Activated CD4-positive, alpha-beta T cell treated with anti-CD3 and anti-CD28 coated beads for 1 hour (primary cell): Measurements from ENCODE around the gene CMC1.
"Not testable (repeated sequence)": the region's sequence is repeated elsewhere in the genome, so short reads cannot be mapped to it uniquely, and the experiment has no call there.

Source experiments
- DNase-seq: peaks from one replicate; pipeline ENCODE4 v3.0.0-alpha.2; 2020

Gene CMC1

DNA sequence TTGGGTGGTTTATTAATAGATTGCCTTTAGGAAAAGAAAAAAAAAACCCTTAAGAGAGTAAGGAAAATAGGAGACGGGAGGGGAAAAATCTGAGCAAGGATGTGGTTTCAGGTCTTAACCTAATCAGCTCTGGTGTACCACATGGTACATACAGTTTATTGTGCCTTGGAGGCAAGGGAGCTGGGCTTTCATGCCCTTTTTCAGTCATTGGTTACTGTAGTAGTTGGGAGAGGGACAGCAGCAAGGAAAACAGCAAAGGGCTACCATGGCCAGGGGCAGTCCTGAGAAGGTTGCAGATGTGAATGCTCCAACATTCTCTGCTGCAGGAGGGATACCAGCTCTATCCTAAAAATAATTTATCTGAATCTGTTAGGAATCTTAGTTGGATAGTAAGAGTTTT is 5.9 kb downstream of the CMC1 start:
- DNase-seq: no peak

DNA sequence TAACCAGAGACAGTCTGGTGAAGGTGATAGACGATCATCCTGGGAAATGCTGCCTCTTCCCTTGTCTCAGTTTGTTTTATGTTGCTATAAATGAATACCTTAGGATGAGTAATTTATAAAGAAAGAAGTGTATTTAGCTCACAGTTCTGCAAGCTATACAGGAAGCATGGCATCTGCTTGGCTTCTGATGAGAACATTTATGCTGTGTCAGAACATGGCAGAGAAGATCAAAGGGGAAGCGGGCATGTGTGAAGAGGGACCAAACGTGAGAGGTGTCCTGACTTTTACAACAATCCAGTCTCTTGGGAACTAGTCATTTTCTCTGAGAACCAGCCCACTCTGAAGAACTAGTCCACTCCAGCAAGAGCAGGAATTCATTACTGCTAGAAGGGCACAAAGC is 9.6 kb downstream of the CMC1 start:
- DNase-seq: no peak

DNA sequence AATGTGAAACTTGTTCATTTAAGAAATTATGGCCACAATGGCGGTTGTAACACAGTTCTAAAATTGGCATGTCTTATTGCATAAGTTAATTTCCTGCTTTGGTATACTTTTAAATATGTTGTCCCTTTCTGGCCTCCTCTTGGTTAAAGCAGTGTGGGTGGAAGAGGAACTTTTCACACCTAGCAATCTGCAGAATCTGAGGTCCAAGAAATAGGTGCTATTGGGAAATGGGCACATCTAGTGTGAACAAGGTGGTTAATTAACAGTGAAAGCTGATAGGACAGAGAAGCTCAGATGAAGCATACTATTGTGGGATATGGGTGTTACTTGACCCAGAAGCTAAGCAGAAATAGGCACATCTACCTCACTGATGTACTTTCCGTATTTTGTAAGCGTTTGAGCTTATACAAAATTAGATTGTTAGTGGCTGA is 10.6 kb downstream of the CMC1 start:
- no peak for DNase-seq

DNA sequence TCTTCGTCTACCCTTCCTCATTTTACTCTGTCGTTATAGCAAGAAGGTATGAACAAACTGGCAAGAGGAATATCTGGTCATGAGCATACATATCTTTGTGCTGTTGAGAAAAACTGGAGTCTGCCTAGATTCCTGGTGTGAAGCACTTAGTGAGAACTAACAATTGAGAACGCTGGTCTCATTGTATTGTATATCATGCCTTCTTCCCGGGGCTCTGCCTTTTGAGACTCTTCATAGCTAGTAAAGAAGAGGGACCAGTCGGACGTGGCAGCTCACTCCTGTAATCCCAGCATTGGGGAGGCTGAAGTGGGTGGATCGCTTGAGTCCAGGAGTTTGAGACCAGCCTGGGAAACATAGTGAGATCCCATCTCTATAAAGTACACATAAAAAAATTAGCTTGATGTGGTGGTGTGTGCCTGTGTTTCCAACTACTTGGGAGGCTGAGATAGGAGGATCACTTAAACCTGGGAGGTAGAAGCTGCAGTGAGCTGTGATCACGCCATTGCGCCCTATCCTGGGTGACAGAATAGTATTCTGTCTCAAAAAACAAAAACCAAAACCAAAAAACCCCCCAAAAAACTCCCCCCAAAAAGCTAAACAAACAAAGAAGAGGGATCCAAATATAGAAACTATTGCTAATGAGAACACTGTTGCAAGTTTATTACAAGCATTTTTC is 11.8 kb downstream of the CMC1 start:
- DNase-seq: no peak

DNA sequence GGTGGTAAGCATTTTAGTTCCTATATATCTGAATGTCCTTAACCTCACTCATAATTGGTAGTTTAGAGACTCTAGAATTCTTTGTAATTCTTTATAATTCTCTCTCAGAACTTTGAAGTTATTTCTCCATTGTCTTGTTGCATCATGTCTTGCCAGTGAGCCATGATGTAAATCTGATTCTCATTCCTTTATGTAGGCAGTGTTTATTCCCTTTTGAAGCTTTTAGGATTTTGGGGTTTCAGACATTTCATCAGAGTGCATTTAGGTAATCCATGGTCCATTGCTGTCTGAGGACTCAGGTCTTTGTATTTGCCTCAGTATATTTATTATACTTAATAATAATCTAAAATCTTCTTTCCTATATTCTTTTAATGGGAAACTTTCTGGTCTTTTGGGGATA is 20.6 kb downstream of the CMC1 start:
- no peak for DNase-seq

DNA sequence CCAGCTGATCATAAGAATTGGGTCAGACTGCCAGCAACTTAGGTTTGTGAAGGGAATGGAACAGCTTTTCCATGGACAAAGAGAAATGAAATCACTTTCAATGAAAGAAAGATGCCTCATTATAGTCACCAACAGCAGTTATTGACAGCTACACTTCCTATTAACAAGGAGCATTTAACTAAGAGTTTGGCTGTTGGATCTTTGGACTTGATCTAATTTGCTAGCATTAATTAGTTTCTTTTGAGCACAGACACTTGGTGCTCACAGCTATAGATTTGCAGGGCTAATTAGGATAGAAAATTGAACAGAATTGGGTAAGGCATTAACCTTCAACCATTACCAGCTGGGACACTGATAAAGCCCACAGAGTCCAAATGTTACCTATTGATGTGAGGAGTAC is 24.2 kb downstream of the CMC1 start:
- no peak for DNase-seq

DNA sequence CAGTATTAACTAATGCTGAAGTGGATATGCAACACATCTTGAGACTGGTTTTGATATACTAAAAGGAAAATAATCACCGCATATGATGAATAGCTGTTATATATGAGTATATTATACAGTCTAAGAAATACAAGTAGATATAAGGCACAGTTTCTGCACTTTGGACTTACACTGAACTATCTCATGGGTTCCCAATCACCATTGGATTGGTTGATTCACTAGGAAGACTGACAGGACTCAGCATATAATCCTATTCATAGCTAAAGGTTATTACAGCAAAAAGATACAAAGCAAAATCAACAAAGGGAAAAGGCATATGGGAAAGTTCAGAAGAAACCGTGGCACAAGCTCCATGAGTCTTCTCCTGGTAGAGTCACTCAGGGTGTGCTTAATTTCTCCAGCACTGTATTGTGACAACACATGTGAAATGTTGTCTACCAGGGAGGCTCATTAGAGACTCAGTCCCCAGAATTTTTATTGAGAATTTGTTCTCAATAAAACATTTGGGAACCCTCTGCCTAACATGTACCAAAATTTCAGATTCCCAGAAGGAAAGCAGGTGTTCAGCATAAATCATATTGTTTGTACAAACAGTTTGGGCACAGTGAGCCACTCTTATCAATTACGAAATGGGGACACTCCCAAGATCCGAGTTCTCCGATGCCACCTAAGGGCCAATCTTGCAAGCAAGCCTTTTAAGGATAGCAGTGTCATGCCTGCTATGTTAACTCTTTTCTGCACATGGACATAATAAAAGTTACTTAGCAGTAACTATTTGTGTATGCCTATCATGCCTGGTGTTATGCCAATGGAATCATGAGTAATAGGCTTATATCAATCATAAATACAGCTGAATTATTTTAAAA is 26.8 kb downstream of the CMC1 start:
- DNase-seq: no peak

DNA sequence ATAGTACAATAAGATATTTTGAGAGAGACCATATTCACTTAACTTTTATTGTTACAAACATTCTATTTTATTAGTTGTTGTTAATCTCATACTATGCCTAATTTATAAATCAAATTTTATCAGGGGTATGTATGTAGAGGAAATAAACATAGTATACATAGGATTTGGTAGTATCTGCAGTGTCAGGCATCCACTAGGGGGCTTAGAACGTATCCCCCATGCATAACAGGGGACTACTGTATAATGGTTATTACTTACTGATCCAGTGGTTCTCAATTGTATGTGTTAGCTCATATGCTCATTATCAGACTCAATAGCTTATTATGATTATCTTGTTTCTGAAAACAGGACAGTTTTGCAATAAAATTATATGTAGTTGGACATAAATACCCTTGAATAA is 27.6 kb downstream of the CMC1 start:
- no peak for DNase-seq

DNA sequence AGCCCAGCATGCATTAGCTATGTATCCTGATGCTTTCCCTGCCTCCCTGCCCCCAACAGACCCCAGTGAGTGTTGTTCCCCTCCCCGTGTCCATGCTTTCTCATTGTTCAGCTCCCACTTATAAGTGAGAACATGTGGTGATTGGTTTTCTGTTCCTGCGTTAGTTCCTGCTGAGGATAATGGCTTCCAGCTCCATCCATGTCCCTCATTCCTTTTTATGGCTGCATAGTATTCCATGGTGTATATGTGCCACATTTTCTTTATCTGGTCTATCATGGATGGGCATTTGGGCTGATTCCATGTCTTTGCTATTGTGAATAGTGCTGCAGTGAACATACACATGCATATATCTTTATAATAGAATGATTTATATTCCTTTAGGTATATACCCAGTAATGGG is 28.5 kb downstream of the CMC1 start:
- not testable (repeated sequence) for DNase-seq

DNA sequence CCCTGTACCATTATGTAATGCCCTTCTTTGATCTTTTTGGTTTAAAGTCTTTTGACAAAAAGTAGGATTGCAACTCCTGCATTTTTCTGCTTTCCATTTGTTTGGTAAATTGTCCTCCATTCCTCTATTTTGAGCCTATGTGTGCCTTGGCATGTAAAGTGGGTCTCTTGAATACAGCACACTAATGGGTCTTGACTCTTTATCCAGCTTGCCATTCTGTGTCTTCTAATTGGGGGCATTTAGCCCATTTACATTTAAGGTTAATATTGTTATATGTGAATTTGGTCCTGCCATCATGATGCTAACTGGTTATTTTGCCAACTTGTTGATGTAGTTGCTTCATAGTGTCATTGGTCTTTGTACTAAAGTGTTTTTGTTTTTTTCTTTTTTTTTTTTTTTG is 32.4 kb downstream of the CMC1 start:
- DNase-seq: no peak

DNA sequence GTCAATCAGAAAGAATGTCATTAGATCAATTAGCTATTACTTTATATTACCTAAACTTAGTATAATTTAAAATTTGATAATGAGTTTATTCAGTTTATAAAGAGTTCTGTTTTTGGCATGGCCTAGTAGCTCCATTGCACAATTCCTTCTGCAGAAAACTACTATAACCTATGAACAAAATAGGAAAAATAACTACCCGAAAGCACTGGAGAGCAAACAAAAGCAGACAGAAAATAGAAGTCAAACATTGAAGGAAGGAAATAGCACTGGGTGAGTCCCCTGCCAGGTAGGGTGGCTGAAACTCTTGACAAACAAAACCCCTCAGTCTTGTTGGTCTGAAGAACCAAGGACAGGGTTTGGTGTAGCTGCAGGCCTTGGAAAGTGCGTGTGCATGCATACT is 37.5 kb downstream of the CMC1 start:
- no peak for DNase-seq

DNA sequence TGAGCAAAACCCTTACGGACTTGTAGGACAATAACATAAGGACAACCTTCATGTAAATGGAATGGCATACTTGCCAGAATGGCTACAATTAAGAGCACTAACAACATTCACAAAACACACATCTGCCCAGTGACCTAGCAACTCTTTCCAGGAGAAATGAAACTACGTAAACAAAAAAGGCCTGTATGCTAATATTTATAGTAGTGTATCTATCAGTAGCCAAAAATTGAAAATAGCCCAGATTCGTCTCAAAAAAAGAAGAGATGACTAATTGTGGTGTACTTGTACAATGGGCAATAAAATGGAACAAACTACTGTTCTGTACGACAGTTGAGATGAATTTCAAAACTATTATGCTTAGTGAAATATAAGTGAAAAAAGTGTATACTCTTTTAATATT is 38.4 kb downstream of the CMC1 start:
- DNase-seq: no peak

DNA sequence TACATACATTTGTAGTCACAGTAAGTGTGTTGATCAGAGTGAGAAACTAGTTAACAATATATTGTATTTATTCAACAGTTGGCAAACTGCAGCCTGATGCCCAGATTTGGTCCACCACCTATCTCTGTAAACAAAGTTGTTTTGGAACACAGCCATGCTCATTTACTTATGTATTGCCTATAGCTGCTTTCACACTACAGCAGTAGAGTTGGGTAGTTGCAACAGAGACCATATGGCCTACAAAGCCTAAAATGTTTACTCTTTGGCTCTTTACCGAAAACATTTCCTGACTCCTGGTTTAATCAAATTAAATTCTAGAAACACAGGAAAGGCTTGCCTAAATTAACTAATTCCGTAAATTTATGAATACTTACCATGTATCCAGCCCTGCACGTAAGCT is 39.4 kb downstream of the CMC1 start:
- no peak for DNase-seq

DNA sequence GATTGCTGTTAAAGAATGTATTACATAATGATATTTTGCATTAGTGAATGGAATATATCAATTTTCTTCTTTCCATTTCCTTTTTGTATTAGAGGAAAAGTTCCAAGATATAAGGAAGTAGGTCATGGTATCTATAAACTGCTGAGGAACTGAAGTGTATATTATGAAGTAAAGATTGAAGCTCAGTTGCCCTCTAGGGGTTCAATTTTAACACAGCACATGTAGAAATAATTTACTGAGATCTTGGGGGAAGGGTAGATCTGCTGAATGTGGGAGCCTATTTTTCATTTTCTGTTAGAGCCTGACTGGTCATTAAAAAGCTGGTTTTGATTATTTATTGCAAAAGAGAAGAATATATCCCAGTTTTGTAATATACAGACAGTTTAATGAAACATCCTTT is 45.2 kb downstream of the CMC1 start:
- DNase-seq: no peak

DNA sequence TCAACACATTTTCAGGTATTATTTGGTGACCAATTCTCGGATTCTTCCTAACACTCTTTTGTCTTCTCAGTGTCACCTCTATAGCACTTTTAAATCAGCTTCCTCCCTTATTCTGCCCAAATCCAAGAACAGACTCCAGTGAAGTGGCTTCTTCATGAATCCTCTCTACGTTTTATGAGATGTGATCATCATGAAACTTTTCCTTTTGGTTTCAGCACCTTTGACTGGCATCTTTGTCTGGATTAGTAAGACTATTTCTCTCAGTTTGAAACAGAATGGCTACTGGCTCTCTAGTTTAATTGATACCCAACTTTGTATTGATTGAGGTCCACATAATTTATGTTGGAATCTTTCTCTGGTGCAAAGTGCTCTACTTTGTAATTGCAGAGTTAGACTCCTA is 45.6 kb downstream of the CMC1 start:
- DNase-seq: no peak

DNA sequence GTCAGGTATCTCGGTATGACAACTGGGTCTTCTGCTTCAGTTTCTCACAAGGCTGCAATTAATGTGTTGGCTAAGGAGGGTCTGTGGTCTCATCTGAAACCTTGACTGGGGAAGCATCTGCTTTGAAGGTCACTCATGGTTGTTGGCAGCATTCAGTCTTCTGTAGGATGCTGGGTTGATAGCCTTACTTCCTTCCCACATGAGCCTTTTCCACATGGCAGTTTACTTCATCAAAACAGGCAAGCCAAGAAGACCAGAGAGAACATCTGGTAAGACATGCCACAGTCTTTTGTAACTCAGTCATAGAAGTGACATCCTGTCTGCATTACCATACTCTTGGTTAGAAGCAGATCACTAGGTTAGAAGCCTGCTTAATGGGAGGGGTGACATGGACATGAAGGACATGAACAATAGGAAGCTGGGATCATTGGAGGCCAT is 49.5 kb downstream of the CMC1 start:
- DNase-seq: no peak

DNA sequence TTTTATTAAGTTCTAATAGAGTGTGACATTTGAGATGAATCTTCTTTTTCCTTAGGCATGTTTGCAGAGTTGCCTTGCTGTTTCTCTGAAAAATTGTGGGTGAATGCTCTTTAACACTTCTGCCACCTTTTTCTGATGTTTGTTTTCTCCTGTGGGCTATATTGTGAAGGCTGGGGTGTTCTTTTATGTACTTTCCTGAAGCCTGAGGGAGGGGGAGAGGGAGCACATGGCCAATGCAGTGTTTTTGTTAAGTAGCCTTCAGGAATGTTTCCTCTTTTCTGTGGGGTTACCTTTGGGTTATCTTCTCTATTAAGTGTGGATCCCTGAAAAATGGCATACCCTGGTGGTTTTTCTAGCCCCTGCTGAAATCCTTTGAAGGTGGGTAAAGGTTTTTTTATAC is 50.2 kb downstream of the CMC1 start:
- DNase-seq: no peak

DNA sequence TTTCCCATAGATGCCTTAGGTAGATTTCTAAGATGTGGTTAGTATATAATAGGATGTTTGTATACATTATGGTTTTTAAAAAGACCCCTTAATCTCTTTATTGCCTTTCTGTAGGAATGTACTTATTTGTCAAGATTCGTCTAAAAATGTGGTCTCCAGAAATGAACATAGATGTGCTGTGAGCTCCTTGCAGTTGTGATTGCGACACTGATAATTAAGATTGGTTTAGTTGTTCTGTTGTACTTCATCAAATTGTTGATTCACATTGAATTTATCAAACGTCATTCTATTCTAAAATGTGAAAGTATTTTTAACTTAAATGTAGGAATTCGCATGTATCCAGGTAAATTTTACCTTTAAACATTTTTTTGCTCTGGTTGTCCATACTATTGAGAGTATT is 51.2 kb downstream of the CMC1 start:
- DNase-seq: no peak

DNA sequence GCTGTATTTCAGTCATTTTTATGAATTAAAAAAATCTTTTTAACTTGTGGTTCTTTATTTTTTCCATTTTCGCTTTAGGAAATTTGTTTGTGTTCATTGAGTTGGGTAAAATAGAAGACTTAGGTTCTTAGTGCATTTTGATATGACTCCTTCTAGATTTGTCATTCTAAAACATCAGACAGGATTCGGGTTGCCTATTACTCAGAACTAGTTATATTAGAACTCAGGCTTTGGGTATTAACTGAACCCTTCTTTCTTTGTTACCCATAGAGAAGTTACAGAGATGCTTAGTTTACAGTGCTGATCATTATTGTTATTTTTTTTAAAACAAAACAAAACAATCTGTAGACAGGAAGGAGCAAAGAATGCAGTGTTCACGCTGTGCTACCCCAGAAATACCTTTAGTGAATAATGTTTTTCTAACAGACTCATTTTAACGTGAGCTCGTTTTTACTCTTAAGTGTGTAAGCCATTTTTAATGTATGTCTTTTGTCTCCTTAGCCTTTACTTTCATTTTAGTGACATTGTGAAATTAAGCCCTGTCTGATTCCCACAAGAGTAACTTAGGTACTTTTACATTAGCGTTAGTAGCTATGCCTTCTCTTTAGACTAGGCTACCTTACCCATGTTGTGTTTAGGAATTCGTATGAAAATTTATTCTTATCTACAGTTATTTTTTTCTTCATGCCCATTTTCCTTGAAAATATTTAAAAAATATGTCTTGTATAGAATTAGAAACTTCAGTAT is 53.4 kb downstream of the CMC1 start:
- no peak for DNase-seq

DNA sequence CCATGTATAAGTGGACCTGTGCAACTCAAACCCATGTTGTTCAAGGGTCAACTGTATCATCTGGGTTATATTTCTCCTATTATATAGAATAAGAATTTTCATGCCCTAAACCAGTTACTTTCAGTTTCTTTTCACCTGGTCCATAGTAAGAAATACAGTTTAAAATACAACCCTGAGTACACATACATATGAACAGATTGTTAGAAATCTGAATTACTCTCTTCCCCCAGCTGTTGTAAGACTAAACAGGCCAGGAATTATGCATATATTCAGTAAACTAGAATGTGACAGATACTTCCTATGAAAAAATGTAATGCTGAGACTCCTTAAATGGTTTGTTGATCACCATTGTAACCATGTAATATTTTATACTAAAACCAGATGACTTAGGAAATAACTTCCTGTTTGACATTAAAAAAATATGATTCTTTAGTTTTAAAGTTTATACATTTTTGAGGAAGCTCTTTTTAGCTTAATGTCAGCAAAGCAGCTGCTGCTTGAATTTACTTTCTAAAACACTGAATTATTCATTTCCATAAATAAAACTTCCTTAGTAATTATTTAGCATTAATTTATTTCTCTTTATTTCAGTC is 54.6 kb downstream of the CMC1 start:
- no peak for DNase-seq

DNA sequence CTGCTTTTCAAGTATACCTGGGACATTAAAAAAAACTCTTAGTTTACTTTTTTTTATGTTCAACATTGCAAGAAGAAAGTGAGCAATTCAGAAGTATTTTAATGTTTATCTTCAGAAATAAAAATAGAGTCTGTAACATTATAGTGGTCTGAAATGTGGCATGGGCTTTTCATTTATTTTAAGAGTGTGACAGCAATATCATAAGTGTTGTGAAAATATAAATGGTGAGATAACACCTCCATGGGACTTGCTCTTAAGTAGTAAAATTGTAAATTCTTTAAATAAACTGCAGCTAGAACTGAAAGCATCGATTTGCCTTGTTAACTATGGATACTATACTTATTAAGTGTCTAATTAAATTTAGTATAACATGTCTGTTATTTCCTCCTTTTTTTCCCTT is 58.3 kb downstream of the CMC1 start:
- DNase-seq: no peak

DNA sequence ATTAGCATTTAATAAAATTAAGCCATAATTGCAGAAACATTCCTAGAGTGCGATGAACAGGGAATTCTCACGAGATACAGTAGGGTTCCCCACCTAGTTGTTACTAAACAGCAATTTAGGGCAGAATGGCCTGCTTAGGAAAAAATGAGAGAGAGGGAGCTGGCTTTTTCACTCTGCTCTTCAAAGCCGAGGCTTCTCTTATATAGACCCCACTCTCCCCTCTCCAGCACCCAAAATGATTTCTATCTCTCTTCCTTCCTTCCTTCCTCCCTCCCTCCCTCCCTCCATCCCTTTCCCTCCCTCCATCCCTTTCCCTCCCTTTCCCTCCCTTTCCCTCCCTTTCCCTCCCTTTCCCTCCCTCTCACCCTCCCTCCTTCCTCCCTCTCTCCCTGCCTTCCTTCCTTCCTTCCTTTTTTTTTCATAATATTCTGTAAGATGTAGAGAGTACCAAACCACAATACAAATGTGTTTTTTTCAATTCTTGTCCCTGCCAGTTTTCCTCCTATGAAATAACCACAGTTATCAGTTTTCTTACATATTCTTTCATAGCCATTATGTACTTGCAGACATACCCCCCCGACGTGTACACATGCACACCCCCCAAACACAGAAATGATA is 59.0 kb downstream of the CMC1 start:
- DNase-seq: no peak

DNA sequence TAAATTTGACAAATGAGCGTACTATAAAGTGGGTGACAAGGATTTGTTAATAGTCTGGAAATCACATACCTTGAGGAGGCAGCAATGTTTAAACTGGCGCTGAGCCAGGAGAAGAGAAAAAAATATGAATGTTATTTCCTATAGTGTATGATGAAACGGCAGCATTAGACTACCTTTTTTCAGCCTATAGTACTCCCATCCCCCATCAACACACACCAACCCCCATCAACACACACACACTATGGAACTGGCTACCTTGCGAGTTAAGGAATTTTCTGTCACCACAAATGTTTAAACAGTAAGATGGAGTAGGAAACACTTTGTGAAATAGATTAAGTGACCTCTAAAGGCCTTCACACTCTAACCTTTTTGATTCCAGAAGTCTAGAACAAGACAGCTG is 60.3 kb downstream of the CMC1 start:
- no peak for DNase-seq
